Endothelial cell of umbilical vein (primary cell): ENCODE results near the gene SYT7. TPM values are rescaled to one million over a fixed set of nuclear protein-coding genes. Genes with fewer than 3 reads are reported as not detected.

Experiments
- BruUV-seq: library from RNA; stranded (reverse); fragments of 400-500 nt; replicated peaks from 2 replicates; lab custom pipeline; 2021; lab: Mats Ljungman, UMichigan
- CTCF ChIA-PET: fragments of 300-600, 350-600 bp; sonication (Branson Sonifier 250); formaldehyde crosslinking; loops from one replicate; lab custom pipeline; 2021; ENCODE audit warnings: antibody characterized with exemption, inconsistent platforms; lab: Charles Lee
- POLR2A ChIA-PET: fragments of 300-600, 350-600 bp; sonication (Branson Sonifier 250); formaldehyde crosslinking; loops from one replicate; lab custom pipeline; 2021; ENCODE audit warnings: antibody characterized with exemption, inconsistent platforms; lab: Charles Lee
- DNase-seq: peaks from one replicate; pipeline ENCODE4 v3.0.0-alpha.2; 2011; ENCODE audit warnings: low read depth, low spot score
- FAIRE-seq: peaks from 2 replicates; lab custom pipeline; 2011; peaks lifted over from hg19 to GRCh38; lab: Jason Lieb, UNC
- H2AFZ ChIP-seq: 2 replicates; pipeline ENCODE4 v1.6.0; 2012; ENCODE audit warnings: low read depth, low read length, control low read depth, inconsistent platforms
- H3K27ac ChIP-seq: 2 replicates; pipeline ENCODE4 v1.5.1; 2011; ENCODE audit warnings: low read depth, mild to moderate bottlenecking, control low read depth, low read length, moderate library complexity; ENCODE audit not compliant: insufficient read depth
- H3K27me3 ChIP-seq, 2 experiments: 2 replicates each; pipeline versions ENCODE4 v1.6.0 to v1.6.1; 2011; ENCODE audit warnings: low read length in 2 of 2, mixed read lengths in 1 of 2; ENCODE audit not compliant: control insufficient read depth in 2 of 2, insufficient read depth in 2 of 2
- H3K36me3 ChIP-seq, 2 experiments: 2 replicates in 1 of 2; 3 replicates in 1 of 2; pipeline ENCODE4 v1.5.1; 2011; ENCODE audit warnings: low read length in 2 of 2, mild to moderate bottlenecking in 1 of 2, moderate library complexity in 1 of 2; ENCODE audit not compliant: control insufficient read depth in 2 of 2, insufficient read depth in 2 of 2; ENCODE audit errors: extremely low read depth in 1 of 2
- H3K4me1 ChIP-seq: 3 replicates; pipeline ENCODE4 v1.5.1; 2011; ENCODE audit warnings: mild to moderate bottlenecking, low read length; ENCODE audit not compliant: control insufficient read depth, insufficient read depth; ENCODE audit errors: extremely low read depth
- H3K4me2 ChIP-seq: 2 replicates; pipeline ENCODE4 v1.6.1; 2011; ENCODE audit warnings: low read length, control low read depth, mixed read lengths; ENCODE audit not compliant: insufficient read depth
- H3K4me3 ChIP-seq, 3 experiments: fragments of 200-600 bp in 1 of 3; sonication (generic), shearing (Covaris generic) in 1 of 3; replicated peaks in 1 of 3; 2 replicates each; pipeline ENCODE4 v1.5.1; 2011 to 2016; ENCODE audit warnings: control low read depth in 3 of 3, low read length in 3 of 3, mild to moderate bottlenecking in 2 of 3, inconsistent platforms in 1 of 3, low read depth in 1 of 3, moderate library complexity in 1 of 3; ENCODE audit not compliant: insufficient read depth in 1 of 3
- H3K79me2 ChIP-seq: 2 replicates; pipeline ENCODE4 v1.6.0; 2012; ENCODE audit warnings: low read length, inconsistent platforms; ENCODE audit not compliant: control insufficient read depth, insufficient read depth
- H3K9ac ChIP-seq: replicated peaks from 2 replicates; pipeline ENCODE3; 2011; ENCODE audit warnings: low read length, control low read depth; ENCODE audit not compliant: insufficient read depth; ENCODE audit errors: extremely low read depth
- H3K9me1 ChIP-seq: replicated peaks from 3 replicates; pipeline ENCODE4 v1.6.0; 2011; ENCODE audit warnings: mild to moderate bottlenecking, low read length; ENCODE audit not compliant: control insufficient read depth, insufficient read depth; ENCODE audit errors: extremely low read depth
- H3K9me3 ChIP-seq: replicated peaks from 2 replicates; pipeline ENCODE4 v1.5.1; 2012; ENCODE audit warnings: low read length, inconsistent platforms; ENCODE audit not compliant: control insufficient read depth, insufficient read depth
- H4K20me1 ChIP-seq: replicated peaks from 2 replicates; pipeline ENCODE3; 2011; ENCODE audit warnings: mild to moderate bottlenecking, low read length; ENCODE audit not compliant: control insufficient read depth, insufficient read depth; ENCODE audit errors: extremely low read depth
- CTCF ChIP-seq, 2 donors: IDR thresholded peaks; 1 replicate in 1 of 2; 2 replicates in 1 of 2; pipeline ENCODE4 v1.5.1; 2011; ENCODE audit warnings: low read length in 2 of 2, mild to moderate bottlenecking in 2 of 2, moderate library complexity in 2 of 2, control low read depth in 1 of 2, inconsistent platforms in 1 of 2, low read depth in 1 of 2; ENCODE audit not compliant: insufficient read depth in 1 of 2; ENCODE audit errors: extremely low read depth in 1 of 2
- EZH2 ChIP-seq: IDR thresholded peaks from 2 replicates; pipeline ENCODE4 v1.6.1; 2012; ENCODE audit warnings: borderline replicate concordance, low read depth, mild to moderate bottlenecking, moderate library complexity, low read length, inconsistent platforms; ENCODE audit not compliant: severe bottlenecking
- FOS ChIP-seq: IDR thresholded peaks from 2 replicates; pipeline ENCODE4 v1.6.1; 2011; ENCODE audit warnings: mild to moderate bottlenecking, low read length, moderate library complexity, borderline replicate concordance; ENCODE audit not compliant: insufficient read depth
- GATA2 ChIP-seq: IDR thresholded peaks from 2 replicates; pipeline ENCODE4 v1.7.0; 2011; ENCODE audit warnings: low read depth, mild to moderate bottlenecking, moderate library complexity, mixed read lengths, low read length; ENCODE audit not compliant: insufficient read length, insufficient read depth
- JUN ChIP-seq: IDR thresholded peaks from 2 replicates; pipeline ENCODE4 v1.6.1; 2011; ENCODE audit warnings: borderline replicate concordance, low read depth; ENCODE audit not compliant: insufficient read length, insufficient read depth
- MAX ChIP-seq: IDR thresholded peaks from 2 replicates; pipeline ENCODE4 v1.6.1; 2011; ENCODE audit not compliant: insufficient read depth, insufficient read length
- MYC ChIP-seq: IDR thresholded peaks from one replicate; pipeline ENCODE4 v1.6.1; 2011; ENCODE audit warnings: mild to moderate bottlenecking, low read depth, low read length
- POLR2A ChIP-seq: IDR thresholded peaks from 2 replicates; pipeline ENCODE4 v1.6.1; 2012; ENCODE audit warnings: low read depth, mild to moderate bottlenecking, control low read depth, low read length
- POLR2AphosphoS5 ChIP-seq: IDR thresholded peaks from 2 replicates; pipeline ENCODE4 v1.6.1; 2012; ENCODE audit warnings: low read depth, mild to moderate bottlenecking, control low read depth, low read length, moderate library complexity; ENCODE audit not compliant: insufficient read depth
- dilution Hi-C: fragments of 300-500 bp; cut with MboI; formaldehyde crosslinking; loops from one replicate; pipeline ENCODE4 v1.15.0; 2019; ENCODE audit warnings: low sequenced_read_pairs; ENCODE audit not compliant: extremely low pct_ligation_motif_present
- intact Hi-C: fragments of 100-400 bp; cut with micrococcal nuclease; formaldehyde crosslinking; loops from one replicate; pipeline ENCODE4 v1.10.0; 2022
- polyA plus RNA-seq, 4 experiments: library from polyadenylated mRNA; depleted of rRNA in 3 of 4; stranded (reverse) in 3 of 4; unstranded in 1 of 4; fragments of >200 nt; gene quantifications; 2 replicates each; pipeline versions ENCODE4 v1.2.1 to v1.2.3, GENCODE V29; 2011 to 2012; ENCODE audit warnings: missing spikeins in 1 of 4
- total RNA-seq: library from RNA; stranded (reverse); gene quantifications from 2 replicates; pipeline ENCODE4 v1.2.3, GENCODE V29; 2021

The SYT7 gene
- total and polyA plus RNA-seq, 2 donors (not counting 3 experiments of a cell fraction or from before 2014, with no cell fraction given): 0.08 to 0.55 TPM

GRCh38 chr11:61542024-61542461 is 38.8 kb downstream of the SYT7 start:
- Histone ChIP-seq H3K79me2 (no peaks in the 10 kb centered on the region), H3K9me1 (no peaks in the 10 kb centered on the region), H3K4me1 (no peaks in the 10 kb centered on the region), H3K27me3 (no peaks in the 10 kb centered on the region), H3K36me3 (no peaks in the 10 kb centered on the region), H3K27ac (no peak overlapping the region), H3K9ac (no peak overlapping the region), H3K4me3 (no peak overlapping the region), H3K9me3 (no peaks in the 10 kb centered on the region), H2AFZ (no peak overlapping the region), H3K4me2 (no peak overlapping the region), H4K20me1 (no peaks in the 10 kb centered on the region)
- no peak for FAIRE-seq
- no TSS peak for BruUV-seq
- dilution Hi-C loops: no loop called here
- no peak for TF ChIP-seq MYC
- TF ChIP-seq POLR2A: no peak
- no peak for TF ChIP-seq CTCF (IDR thresholded peaks at IDR 0.05; ENCODE audit: extremely low read depth in 1 of 2, insufficient read depth in 1 of 2, low read depth in 1 of 2, low read length in 2 of 2)
- TF ChIP-seq JUN: no peak
- TF ChIP-seq EZH2: no peak
- no peak for TF ChIP-seq FOS
- no peak for TF ChIP-seq POLR2AphosphoS5
- TF ChIP-seq MAX: no peak
- TF ChIP-seq GATA2: no peak
- ChIA-PET POLR2A (no interaction called here), CTCF (interaction anchor here (1.3 to 1.8 kb wide), 3 partner anchors 10 to 96 kb away, joined by 4 to 5 read pairs (median 4); no protein-coding TSS in a partner anchor)
- DNase-seq: no peak
- intact Hi-C loops: no loop called here
